Erythroblast (primary cell): ENCODE data around the gene CDH2.

Source experiments
- GATA1 ChIP-seq: IDR thresholded peaks from 2 replicates; pipeline ENCODE4 v1.6.1; 2011; ENCODE audit warnings: low read depth, mild to moderate bottlenecking, control low read depth, low read length, moderate library complexity
- POLR2A ChIP-seq: IDR thresholded peaks from 2 replicates; pipeline ENCODE4 v1.6.1; 2011; ENCODE audit warnings: mild to moderate bottlenecking, low read length

DNA sequence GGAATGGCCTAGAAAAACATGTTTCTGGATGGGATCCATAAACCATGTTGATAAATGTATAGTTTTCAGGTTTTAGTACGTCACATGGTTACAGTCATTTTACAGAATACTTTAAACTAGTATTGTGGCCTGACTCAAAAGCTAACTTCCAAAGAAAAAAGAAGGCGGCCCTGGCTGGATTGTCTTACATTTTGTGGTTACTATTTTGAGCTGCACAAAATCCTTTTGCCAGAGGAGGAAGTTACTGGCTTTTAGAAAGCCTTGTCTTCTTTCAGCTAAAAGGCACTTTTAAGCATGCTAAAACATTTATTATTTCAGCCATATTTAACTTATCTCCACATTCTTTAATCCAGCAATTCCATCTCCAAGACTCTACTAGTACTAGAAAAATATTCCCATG is 227.9 kb downstream of the CDH2 start:
- TF ChIP-seq POLR2A (no peak), GATA1 (no peak)
